ENCODE measurements around the gene CSF1. TPM values are rescaled to one million over a fixed set of nuclear protein-coding genes. Genes with fewer than 3 reads are reported as not detected.

CSF1 gene
- total and polyA plus RNA-seq, 2 experiments from 2014 or later: 60.0 to 67.9 TPM

GRCh38 chr1:109903376-109903930 is 7.2 kb upstream of the CSF1 start:
- Histone ChIP-seq H3K9ac (no peak overlapping the region), H3K9me2 (ENCODE audit: insufficient read depth) (no peaks in the 10 kb centered on the region), H3K36me3 (ENCODE audit: low read depth) (no peaks in the 10 kb centered on the region), H3K4me1 (ENCODE audit: insufficient read depth) (no peaks in the 10 kb centered on the region), H4K20me1 (ENCODE audit: insufficient read depth) (no peaks in the 10 kb centered on the region), H3F3A (ENCODE audit: insufficient read depth) (no peaks in the 10 kb centered on the region), H2AFZ (no peak overlapping the region), H3K27ac (no peak overlapping the region), H3K79me2 (ENCODE audit: insufficient read depth) (no peaks in the 10 kb centered on the region), H3K4me3 (no peak overlapping the region), H3K4me2 (ENCODE audit: unreplicated experiment) (no peak overlapping the region), H3K27me3 (replicated peaks; ENCODE audit: insufficient read depth) (no peaks in the 10 kb centered on the region), H3K9me3 (ENCODE audit: low read depth) (no peaks in the 10 kb centered on the region)
- DNase-seq: no peak
- in situ Hi-C loops (cut with MboI): no loop called here
- TF ChIP-seq EZH2 (IDR thresholded peaks at IDR 0.05; ENCODE audit: insufficient read depth, poor library complexity, severe bottlenecking) (no peak), EZH2phosphoT487 (IDR thresholded peaks at IDR 0.05; ENCODE audit: insufficient read depth, low read depth) (no peak)
- WGBS, 2 experiments (ENCODE audit: low coverage in 1 of 2, low lambda C conversion rate in 2 of 2, missing lambda C conversion rate in 2 of 2): 33 to 44% methylated on average over 2 of the region's 2 CpGs

DNA sequence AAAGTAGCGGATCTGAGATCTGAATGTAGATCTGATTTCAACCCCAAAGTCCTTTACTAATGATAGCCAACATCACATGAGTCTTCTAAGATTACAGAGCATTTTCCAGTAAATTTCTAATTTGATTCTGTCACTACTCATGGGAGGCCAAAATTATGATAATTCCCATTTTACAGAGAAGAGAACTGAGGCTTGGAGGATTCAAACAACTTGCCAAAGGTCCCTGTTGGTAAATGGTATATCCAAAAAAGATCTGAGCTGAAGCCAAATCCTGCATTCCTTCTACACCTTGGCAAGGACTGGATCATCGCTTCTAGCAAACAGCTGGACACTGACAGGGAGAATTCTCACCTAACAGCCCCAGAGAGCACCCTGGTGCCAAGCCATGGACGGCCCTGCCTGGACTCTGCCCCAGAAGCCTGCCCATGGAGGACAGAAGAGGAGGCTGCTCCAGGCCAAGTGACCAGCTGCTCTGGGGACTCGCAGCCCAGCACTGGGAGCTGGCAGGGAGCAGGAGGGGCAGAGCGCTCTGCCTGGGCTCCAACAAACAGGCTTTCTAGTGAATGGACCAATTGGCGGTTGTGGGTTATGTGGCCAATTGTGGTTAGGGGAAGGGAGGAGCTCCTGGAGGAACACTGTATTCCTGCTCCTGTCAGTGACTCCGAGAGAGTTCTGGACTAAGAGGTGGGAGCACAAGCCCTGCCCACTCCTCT is 6.4 kb upstream of the CSF1 start:
- Histone ChIP-seq H3K79me2 (ENCODE audit: insufficient read depth) (no peaks in the 10 kb centered on the region), H3K9me2 (ENCODE audit: insufficient read depth) (no peaks in the 10 kb centered on the region), H2AFZ (no peak overlapping the region), H4K20me1 (ENCODE audit: insufficient read depth) (no peaks in the 10 kb centered on the region), H3K27me3 (replicated peaks; ENCODE audit: insufficient read depth) (no peaks in the 10 kb centered on the region), H3F3A (ENCODE audit: insufficient read depth) (no peaks in the 10 kb centered on the region), H3K9ac (no peak overlapping the region), H3K9me3 (ENCODE audit: low read depth) (no peaks in the 10 kb centered on the region), H3K4me1 (ENCODE audit: insufficient read depth) (no peaks in the 10 kb centered on the region), H3K4me2 (ENCODE audit: unreplicated experiment) (no peak overlapping the region), H3K36me3 (ENCODE audit: low read depth) (no peaks in the 10 kb centered on the region), H3K27ac (no peak overlapping the region), H3K4me3 (no peak overlapping the region)
- TF ChIP-seq EZH2phosphoT487 (IDR thresholded peaks at IDR 0.05; ENCODE audit: insufficient read depth, low read depth) (no peak), EZH2 (IDR thresholded peaks at IDR 0.05; ENCODE audit: insufficient read depth, poor library complexity, severe bottlenecking) (no peak)
- in situ Hi-C loops (cut with MboI): no loop called here
- peak; percentile 15 for DNase-seq
- WGBS, 2 experiments (ENCODE audit: low coverage in 1 of 2, low lambda C conversion rate in 2 of 2, missing lambda C conversion rate in 2 of 2): 51 to 55% methylated on average over 7 of the region's 7 CpGs

DNA sequence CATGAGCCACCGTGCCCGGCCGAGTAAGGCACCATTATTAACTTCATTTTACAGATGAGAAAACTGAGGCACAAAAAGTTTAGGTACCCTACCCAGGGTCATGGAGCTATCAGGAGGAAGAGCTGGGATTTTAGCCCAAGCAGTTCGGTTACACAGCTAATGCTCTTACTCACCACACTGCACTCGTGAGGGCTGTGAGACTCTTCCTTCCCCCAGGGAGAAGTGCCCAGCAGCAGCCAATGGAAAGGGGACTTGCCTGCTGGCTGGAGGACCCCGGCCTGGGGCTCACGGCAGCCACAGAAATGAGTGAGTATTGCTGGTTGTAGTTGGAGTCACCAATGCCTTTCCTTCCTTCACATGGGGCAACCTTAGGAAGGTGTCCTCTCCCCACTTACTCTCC is 5.2 kb upstream of the CSF1 start:
- 89% methylated on average over 7 of the region's 7 CpGs for WGBS, 2 experiments (ENCODE audit: low coverage in 1 of 2, low lambda C conversion rate in 2 of 2, missing lambda C conversion rate in 2 of 2)

GRCh38 chr1:109906160-109906838 is 4.3 kb upstream of the CSF1 start:
- TF ChIP-seq EZH2 (IDR thresholded peaks at IDR 0.05; ENCODE audit: insufficient read depth, poor library complexity, severe bottlenecking): no peak
- no peak for TF ChIP-seq EZH2phosphoT487 (IDR thresholded peaks at IDR 0.05; ENCODE audit: insufficient read depth, low read depth)
- Histone ChIP-seq H3K27ac (no peak overlapping the region), H3K79me2 (ENCODE audit: insufficient read depth) (peaks cover 3% of the 10 kb centered on the region), H3F3A (ENCODE audit: insufficient read depth) (no peaks in the 10 kb centered on the region), H3K27me3 (replicated peaks; ENCODE audit: insufficient read depth) (no peaks in the 10 kb centered on the region), H2AFZ (no peak overlapping the region), H3K36me3 (ENCODE audit: low read depth) (no peaks in the 10 kb centered on the region), H3K9me2 (ENCODE audit: insufficient read depth) (no peaks in the 10 kb centered on the region), H3K4me2 (ENCODE audit: unreplicated experiment) (no peak overlapping the region), H4K20me1 (ENCODE audit: insufficient read depth) (no peaks in the 10 kb centered on the region), H3K4me1 (ENCODE audit: insufficient read depth) (no peaks in the 10 kb centered on the region), H3K9me3 (ENCODE audit: low read depth) (no peaks in the 10 kb centered on the region), H3K4me3 (no peak overlapping the region), H3K9ac (no peak overlapping the region)
- 81 to 83% methylated on average over 7 of the region's 7 CpGs for WGBS, 2 experiments (ENCODE audit: low coverage in 1 of 2, low lambda C conversion rate in 2 of 2, missing lambda C conversion rate in 2 of 2)
- DNase-seq: no peak
- in situ Hi-C loops (cut with MboI): no loop called here

More for the DNA sequence above, 5.2 kb upstream of the CSF1 start:
- H3K27me3 ChIP-seq (replicated peaks; ENCODE audit: insufficient read depth): no peaks in the 10 kb centered on the region
- H2AFZ ChIP-seq: no peak overlapping the region
- in situ Hi-C loops (cut with MboI): no loop called here
- no peaks in the 10 kb centered on the region for H3K79me2 ChIP-seq (ENCODE audit: insufficient read depth)
- no peaks in the 10 kb centered on the region for H3K9me3 ChIP-seq (ENCODE audit: low read depth)
- no peaks in the 10 kb centered on the region for H3F3A ChIP-seq (ENCODE audit: insufficient read depth)
- DNase-seq: peak; percentile 11
- TF ChIP-seq EZH2phosphoT487 (IDR thresholded peaks at IDR 0.05; ENCODE audit: insufficient read depth, low read depth) (no peak), EZH2 (IDR thresholded peaks at IDR 0.05; ENCODE audit: insufficient read depth, poor library complexity, severe bottlenecking) (no peak)
- no peaks in the 10 kb centered on the region for H3K9me2 ChIP-seq (ENCODE audit: insufficient read depth)
- H3K36me3 ChIP-seq (ENCODE audit: low read depth): no peaks in the 10 kb centered on the region
- H3K4me3 ChIP-seq: no peak overlapping the region
- no peaks in the 10 kb centered on the region for H3K4me1 ChIP-seq (ENCODE audit: insufficient read depth)
- H3K9ac ChIP-seq: no peak overlapping the region
- no peaks in the 10 kb centered on the region for H4K20me1 ChIP-seq (ENCODE audit: insufficient read depth)
- H3K27ac ChIP-seq: no peak overlapping the region
- no peak overlapping the region for H3K4me2 ChIP-seq (ENCODE audit: unreplicated experiment)

Measured in GM23248 (cell line).